Right ventricle myocardium inferior (tissue), 1 donor: ENCODE data around the gene RAB11FIP4. TPM values are rescaled to one million over a fixed set of nuclear protein-coding genes. Genes with fewer than 3 reads are reported as not detected.

Experiments
- ATAC-seq: fragments of 200-7000 bp; cut with Tn5 transposase; one replicate; pipeline ENCODE4 v1.9.1; 2020; ENCODE audit warnings: mild to moderate bottlenecking, moderate library complexity
- DNase-seq: peaks from one replicate; pipeline ENCODE4 v3.0.0; 2021; ENCODE audit errors: missing footprints
- intact Hi-C: fragments of 100-400 bp; cut with DNase I; formaldehyde crosslinking; loops from one replicate; pipeline ENCODE4 v1.11.0; 2022
- total RNA-seq: library from RNA; stranded (reverse); fragmentation: NEBNext Ultra II Directional; extraction: Animal tissue kit (Norgen Biotek cat#: 25700); gene quantifications from one replicate; pipeline ENCODE4 v1.2.1, GENCODE V29; 2021
- donor health status: DM: no; HTN: yes; CAD: no; lungs with severe emphysema.

RAB11FIP4 gene
- total RNA-seq, 1 donor from 2014 or later: 13.6 TPM

DNA sequence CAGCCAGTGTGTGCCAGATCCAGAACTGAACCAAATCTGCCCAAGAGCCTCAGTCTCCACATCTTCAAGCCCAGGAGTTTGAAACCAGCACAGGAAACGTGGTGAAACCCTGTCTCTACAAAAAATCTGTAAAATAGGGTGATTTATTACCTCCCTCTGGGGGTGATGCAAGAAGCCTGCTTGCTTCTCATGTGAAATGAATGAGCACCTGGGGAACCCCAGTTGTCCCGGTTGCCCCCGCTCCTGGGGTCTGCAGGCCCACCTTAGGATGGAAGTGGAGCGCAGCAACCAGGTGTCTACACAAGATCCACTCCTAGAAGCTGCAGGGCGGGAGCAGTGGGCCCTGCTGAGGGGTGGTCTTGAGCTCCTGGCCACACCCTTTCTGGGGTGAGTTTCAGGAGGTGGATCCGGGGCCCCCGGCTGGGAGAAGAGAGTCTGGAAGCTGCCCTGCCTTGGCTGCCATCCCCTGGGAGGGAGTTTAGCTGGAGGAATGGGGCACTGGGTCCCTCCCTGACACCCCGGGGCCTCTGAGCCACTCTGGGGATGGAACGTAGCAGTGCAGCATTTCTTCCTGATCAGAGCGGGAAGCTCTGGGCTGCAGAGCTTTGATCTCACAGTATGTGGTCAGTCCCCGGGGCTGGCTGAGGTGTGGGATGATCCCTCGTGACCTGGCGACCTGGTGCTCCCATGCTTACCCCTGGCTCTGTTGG is 117.8 kb downstream of the RAB11FIP4 start:
- intact Hi-C loops: no loop called here
- ATAC-seq: peak; percentile 1
- peak; percentile 49 for DNase-seq

DNA sequence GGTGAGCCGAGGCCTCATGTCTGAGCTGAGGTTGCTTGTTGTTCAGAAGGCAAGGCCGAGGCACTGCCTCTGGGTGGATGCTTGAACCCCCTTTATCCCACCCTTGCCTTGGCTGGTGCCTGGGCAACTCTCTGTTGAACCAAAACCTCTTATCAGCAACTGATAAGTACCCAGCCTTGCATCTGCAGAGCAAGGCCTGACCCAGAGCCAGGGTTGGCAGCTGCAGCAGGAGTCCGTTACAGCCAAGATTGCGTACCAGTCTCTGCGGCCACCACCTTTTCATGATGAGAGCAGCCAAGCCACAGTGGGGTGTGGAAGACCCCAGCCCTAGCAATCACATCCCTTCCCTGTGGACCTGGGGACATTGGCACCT is 118.3 kb downstream of the RAB11FIP4 start:
- DNase-seq (peak; percentile 66), ATAC-seq (peak; percentile 62)
- intact Hi-C loops: no loop called here

DNA sequence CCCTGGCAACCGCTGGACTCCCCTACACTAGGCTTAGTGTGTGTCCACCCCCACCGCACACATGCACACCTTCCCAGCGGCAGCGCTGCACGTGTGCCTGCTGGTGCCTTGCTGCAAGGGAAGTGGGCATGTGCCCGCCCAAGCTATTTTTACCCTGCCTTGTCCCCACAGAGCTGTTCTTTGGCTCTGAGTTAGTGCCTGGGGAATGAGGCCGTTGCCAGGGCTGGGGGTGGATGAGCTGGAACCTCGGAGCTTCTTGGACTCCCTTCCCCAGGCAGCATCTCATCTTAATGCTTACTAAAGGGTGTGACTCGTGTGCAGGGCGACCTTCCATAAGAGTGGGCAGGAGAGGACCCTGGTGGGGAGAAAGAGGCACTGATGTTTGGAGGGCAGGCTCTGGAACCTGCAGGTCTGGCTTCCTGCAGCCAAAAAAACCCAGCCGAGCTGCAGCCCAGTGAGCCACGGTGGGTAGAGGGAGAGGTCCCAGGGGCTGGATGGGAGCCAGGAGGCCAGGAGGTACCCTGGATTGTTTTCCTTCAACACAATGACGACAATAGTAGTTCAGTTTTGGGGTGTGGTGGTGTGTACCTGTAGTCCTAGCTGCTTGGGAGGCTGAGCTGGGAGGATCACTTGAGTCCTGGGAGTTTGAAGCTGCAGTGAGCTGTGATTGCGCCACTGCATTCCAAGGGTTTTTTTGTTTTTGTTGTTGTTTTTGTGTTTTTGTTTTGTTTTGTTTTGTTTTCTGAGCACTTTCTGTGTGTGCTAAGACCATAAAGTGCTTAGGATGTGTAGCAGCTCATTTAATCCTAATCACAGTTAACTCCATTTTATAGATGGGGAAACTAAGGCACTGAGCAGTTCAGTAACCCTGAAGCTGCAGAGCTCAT is 119.1 kb downstream of the RAB11FIP4 start:
- ATAC-seq: peak; percentile 78
- peak; percentile 76 for DNase-seq
- intact Hi-C loops: no loop called here

- no peak for ATAC-seq
- DNase-seq: no peak
- intact Hi-C loops: no loop called here
Measured at GRCh38 chr17:31511195-31511578, 119.7 kb downstream of the RAB11FIP4 start.

DNA sequence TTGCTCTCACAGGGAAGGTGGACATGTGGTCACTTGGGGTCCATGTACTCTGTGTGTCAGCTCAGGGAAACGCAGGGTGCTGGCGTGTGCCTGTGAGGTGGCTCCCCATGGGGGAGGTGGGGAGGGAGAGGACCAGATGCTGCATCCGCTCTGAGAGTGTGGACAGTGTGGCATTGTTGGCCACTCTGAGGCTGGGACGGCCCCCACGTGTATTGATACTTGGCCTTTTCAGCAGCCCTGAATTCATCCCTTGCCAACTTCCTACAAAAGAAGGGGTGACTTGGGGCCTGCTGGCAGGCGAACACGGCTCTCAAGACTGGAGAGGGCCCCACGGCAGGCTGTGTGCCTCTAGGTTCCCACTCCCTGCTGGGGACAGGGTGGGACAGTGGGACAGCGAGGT is 120.1 kb downstream of the RAB11FIP4 start:
- ATAC-seq (no peak), DNase-seq (no peak)
- intact Hi-C loops: no loop called here

GRCh38 chr17:31512104-31512740 is 120.7 kb downstream of the RAB11FIP4 start:
- ATAC-seq: no peak
- no peak for DNase-seq
- intact Hi-C loops: no loop called here

- intact Hi-C loops: no loop called here
- DNase-seq (no peak), ATAC-seq (no peak)
Measured at GRCh38 chr17:31512796-31513195, 121.3 kb downstream of the RAB11FIP4 start.

DNA sequence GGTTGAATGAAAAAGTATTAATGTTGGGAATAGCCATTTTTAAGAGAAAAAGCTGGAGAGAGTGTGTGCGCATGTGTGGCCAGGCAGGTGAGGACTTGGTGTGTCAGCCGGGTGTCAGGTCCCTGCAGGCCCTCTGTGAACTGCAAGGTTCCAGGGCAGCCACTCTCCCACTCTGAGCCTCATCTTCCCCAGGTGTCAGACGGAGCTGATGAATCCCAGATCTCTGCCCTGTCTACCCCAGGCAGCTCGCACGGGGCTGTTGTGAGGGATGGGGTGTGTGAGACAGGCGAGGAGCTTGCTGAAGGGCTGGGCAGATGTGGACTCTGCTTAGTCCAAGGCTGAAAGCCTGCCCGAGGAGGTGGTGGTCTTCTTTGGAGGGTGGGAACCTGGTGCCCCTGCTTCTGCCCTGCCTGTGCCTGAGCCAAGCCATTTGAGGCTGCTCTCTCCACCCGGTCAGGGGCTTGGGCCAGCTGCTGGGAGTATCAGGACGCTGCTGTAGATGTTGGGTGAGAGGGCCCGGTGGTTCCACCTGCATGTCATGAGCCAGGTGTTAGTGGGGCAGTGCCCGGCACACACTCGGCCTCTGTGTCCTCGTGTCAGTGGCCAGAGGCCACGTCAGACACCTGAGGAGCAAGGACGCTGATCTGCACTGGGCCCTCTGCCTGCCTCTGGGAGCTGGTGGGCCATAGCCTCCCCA is 122.4 kb downstream of the RAB11FIP4 start:
- intact Hi-C loops: no loop called here
- DNase-seq: no peak

DNA sequence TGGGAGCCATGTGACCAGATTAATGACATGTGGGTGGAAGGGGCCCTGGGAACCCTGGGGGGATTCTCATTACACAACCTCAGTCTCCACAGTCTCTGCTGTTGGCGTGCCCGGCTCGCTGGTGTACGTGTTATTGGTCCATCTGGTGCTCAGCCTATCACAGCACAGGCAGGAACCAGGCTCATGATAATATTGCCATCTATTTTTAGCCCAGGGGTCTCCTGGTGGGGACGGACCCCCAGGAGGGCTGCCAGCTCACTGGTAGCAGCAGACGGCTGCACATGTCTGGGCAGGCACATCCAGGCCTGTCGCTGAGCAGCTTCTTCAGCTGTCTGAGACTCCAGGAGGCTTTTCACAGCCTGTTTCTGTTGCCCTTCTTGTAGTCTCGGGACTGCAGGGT is 123.8 kb downstream of the RAB11FIP4 start:
- intact Hi-C loops: no loop called here
- no peak for DNase-seq
- no peak for ATAC-seq

More for the DNA sequence above, 122.4 kb downstream of the RAB11FIP4 start:
- no peak for ATAC-seq

DNA sequence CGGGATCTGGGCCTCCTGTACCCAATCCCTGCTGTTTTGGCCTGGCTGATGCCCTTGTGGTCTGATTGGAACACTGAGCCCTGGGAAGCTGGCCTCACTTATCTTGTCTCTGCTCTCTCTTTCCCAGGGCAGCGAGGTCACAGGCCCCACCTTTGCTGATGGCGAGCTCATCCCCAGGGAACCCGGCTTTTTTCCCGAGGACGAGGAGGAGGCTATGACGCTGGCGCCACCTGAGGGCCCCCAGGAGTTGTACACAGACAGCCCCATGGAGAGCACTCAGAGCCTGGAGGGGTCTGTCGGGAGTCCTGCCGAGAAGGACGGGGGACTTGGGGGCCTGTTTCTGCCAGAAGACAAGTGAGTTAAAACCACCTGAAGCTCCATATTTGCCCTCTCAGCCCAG is 126.0 kb downstream of the RAB11FIP4 start:
- DNase-seq (no peak), ATAC-seq (peak; percentile 12)
- intact Hi-C loops: no loop called here

GRCh38 chr17:31518478-31518877 is 127.0 kb downstream of the RAB11FIP4 start:
- ATAC-seq: no peak
- no peak for DNase-seq
- intact Hi-C loops: no loop called here

GRCh38 chr17:31521632-31522283 is 130.3 kb downstream of the RAB11FIP4 start:
- no peak for DNase-seq
- ATAC-seq: no peak
- intact Hi-C loops: no loop called here

DNA sequence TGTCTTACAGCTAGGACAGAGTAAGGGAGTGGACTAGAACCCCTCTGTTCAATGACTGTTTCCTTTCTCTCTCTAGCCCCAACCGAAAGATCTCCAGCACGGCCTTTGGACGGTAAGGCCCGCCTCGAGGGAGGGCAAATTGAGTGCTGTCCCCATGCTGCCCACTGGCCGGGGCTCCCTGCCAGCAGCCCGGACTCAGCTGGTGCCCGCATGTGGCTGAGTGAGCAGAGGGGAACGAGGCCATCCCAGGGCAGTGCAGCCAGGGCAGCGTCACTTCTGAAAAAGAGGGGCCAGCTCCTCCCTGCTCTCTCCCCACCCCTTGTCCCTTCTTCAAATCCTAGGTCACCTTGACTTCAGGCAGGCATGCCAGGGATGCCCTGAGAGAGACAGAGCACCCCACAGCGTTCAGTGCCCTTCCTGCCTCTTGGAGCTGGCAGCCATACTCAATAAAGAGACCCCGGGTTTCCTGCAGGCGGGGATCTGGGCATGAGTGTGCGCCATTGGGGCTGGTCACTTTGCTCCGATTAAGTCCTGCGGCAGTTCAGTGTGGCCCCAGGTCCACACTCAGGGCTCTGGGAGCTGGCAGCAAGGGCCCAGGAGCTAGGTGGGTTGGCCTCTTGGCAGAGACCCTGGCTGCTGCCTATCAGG is 130.9 kb downstream of the RAB11FIP4 start:
- DNase-seq: no peak
- intact Hi-C loops: no loop called here
- peak; percentile 38 for ATAC-seq

- intact Hi-C loops: no loop called here
- DNase-seq (no peak), ATAC-seq (no peak)
Measured at GRCh38 chr17:31522987-31523495, 131.6 kb downstream of the RAB11FIP4 start.

DNA sequence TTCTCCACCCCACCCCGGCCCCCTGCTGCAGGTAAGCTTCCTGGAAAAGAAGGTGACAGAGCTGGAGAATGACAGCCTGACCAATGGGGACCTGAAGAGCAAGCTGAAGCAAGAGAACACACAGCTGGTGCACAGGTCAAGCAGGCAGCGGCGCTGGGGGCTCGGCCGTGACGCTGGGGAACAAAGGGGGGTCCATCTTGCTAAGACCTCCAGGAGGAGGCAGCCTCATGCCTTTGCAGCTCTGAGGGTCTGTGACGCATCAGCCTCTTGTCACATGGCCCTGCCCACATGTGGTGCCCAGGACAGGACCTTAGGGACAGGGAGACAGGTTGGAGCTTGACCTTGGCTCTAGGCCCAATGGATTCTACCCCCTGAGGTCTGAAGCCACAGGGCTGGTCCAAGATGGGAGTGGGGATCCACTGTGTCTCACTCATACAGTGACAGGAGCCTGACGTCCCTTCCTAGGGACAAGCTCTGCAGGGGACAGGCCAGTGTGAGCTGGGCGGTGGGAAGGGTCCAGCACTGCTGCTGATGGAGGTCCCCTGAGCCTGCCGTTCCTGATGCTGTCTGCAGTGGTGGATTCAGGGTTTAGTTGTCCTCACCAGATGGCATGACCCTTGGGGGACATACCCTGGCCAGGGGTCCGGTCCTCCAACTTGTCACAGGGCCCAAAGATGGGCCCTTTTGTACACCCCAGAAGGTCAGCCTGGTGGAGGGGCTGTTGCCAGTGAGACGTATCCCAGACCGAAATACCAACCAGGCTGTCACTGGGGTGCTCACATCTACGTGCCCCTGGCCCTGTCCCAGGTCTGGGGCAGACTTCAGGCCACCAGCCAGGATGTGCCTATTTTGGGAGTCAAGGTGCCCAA is 132.6 kb downstream of the RAB11FIP4 start:
- no peak for ATAC-seq
- intact Hi-C loops: no loop called here
- no peak for DNase-seq

GRCh38 chr17:31524926-31525800 is 133.7 kb downstream of the RAB11FIP4 start:
- peak; percentile 74 for ATAC-seq
- peak; percentile 93 for DNase-seq
- intact Hi-C loops: loop anchor here (1.0 to 5.0 kb wide), 2 partner anchors 88 to 138 kb away; no protein-coding TSS in a partner anchor
